ENCODE measurements around the gene IL31RA.

DNA sequence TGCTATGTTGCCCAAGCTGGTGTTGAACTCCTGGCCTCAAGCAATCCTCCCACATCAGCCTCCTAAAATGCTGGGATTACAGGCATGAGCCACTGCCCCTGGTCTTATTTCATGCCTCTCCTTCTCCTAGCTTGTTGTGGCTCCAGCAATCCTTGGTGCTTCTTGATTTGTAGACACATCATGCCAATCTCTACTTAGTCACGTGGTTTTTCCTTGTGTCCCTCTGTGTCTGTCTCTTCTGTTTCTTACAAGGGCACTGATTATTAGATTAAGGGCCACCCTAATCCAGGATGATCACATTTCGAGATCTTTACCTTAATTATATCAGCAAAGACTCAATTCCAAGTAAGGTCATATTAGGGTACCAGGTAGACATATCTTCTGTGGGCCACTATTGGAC lies 9.2 kb upstream of the IL31RA start:
- TF ChIP-seq, protein P1, sequence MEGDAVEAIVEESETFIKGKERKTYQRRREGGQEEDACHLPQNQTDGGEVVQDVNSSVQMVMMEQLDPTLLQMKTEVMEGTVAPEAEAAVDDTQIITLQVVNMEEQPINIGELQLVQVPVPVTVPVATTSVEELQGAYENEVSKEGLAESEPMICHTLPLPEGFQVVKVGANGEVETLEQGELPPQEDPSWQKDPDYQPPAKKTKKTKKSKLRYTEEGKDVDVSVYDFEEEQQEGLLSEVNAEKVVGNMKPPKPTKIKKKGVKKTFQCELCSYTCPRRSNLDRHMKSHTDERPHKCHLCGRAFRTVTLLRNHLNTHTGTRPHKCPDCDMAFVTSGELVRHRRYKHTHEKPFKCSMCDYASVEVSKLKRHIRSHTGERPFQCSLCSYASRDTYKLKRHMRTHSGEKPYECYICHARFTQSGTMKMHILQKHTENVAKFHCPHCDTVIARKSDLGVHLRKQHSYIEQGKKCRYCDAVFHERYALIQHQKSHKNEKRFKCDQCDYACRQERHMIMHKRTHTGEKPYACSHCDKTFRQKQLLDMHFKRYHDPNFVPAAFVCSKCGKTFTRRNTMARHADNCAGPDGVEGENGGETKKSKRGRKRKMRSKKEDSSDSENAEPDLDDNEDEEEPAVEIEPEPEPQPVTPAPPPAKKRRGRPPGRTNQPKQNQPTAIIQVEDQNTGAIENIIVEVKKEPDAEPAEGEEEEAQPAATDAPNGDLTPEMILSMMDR (IDR thresholded peaks at IDR 0.05; ENCODE audit: insufficient read depth, low read length, poor library complexity, severe bottlenecking) = no peak
- TF ChIP-seq EZH2phosphoT487 (conservative IDR thresholded peaks at IDR 0.05; ENCODE audit: low read length) = no peak

Data from SU-DHL-6 (cell line).